ENCODE results near the gene SFRP2.

SFRP2 gene

DNA sequence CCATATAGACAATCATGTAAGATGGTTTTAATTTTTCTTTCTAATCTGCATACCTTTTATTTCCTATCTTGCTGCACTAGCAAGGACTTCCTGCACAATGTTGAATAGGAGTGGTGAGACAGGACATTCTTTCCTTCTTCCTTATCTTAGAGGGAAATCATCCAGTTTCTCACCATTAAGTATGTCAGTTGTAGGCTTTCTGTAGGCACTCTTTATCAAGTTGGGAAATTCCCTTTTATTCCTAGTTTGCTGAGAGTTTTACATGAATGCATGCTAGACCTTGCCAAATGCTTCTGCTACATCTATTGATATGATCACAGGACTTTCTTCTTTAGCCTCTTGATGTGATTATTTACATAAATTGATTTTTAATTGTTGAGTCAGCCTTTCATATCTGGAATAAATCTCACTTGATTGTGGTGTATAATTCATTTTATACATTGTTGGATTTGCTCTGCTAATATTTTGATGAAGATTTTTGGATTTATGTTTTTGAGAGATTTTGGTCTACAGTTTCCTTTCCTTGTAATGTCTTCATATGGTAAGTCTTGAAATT lies 52.9 kb downstream of the SFRP2 start:
- TF ChIP-seq FOXM1 (IDR thresholded peaks at IDR 0.05; ENCODE audit: borderline replicate concordance), result no peak
- TF ChIP-seq TARDBP (IDR thresholded peaks at IDR 0.05), result no peak
- TF ChIP-seq HDGF (IDR thresholded peaks at IDR 0.05; ENCODE audit: borderline replicate concordance), result no peak
- TF ChIP-seq L3MBTL2 (conservative IDR thresholded peaks at IDR 0.05), result no peak
- TF ChIP-seq ARNT (IDR thresholded peaks at IDR 0.05), result no peak
- TF ChIP-seq FOXA1 (IDR thresholded peaks at IDR 0.05), result no peak
- TF ChIP-seq, protein P1, sequence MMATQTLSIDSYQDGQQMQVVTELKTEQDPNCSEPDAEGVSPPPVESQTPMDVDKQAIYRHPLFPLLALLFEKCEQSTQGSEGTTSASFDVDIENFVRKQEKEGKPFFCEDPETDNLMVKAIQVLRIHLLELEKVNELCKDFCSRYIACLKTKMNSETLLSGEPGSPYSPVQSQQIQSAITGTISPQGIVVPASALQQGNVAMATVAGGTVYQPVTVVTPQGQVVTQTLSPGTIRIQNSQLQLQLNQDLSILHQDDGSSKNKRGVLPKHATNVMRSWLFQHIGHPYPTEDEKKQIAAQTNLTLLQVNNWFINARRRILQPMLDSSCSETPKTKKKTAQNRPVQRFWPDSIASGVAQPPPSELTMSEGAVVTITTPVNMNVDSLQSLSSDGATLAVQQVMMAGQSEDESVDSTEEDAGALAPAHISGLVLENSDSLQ (IDR thresholded peaks at IDR 0.05), result no peak
- no peak for TF ChIP-seq SP1 (IDR thresholded peaks at IDR 0.05)
- no peak for TF ChIP-seq LEF1 (IDR thresholded peaks at IDR 0.05; ENCODE audit: borderline replicate concordance)
- no peak for TF ChIP-seq NFRKB (IDR thresholded peaks at IDR 0.05)
- no peak for TF ChIP-seq FOXK2 (IDR thresholded peaks at IDR 0.05)
- TF ChIP-seq CTBP1 (IDR thresholded peaks at IDR 0.05; ENCODE audit: borderline replicate concordance), result no peak
- no peak for TF ChIP-seq ELF4 (IDR thresholded peaks at IDR 0.05)
- TF ChIP-seq SUZ12 (IDR thresholded peaks at IDR 0.05), result no peak
- no peak for TF ChIP-seq ZNF384 (IDR thresholded peaks at IDR 0.05)
- TF ChIP-seq BHLHE40 (IDR thresholded peaks at IDR 0.05; ENCODE audit: borderline replicate concordance), result no peak
- ChIA-PET POLR2A (no interaction called here), CTCF (no interaction called here)

DNA sequence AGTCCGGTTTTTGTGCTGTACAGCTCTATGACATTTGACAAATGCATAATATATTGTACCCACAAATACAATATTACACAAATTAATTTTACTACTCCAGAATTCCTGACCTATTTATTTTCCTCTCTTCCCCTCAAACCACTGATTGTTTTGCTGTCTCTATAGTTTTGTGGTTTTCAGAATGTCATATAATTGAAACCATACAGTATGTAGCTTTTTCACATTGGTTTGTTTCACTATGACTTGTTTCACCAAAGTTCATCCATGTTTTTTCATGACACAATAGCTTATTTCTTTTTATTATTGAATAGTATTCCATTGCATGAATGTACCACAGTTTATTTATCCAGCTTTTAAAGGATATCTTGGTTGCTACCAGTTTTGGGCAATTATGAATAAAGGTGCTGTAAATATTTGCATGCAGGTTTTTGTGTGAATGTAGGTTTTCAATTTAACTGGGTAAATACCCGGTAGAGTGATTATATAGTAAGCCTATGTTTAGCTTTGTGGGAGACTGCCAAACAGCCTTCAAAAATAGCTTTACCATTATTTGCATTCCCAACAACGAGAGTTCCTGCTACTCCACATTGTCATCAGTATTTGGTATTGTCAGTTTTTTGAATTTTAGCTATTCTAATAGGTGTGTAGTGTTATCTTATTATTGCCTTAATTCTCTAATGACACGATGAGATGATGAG lies 55.0 kb downstream of the SFRP2 start:
- ChIA-PET POLR2A (no interaction called here), CTCF (interaction anchor here (1.6 to 1.9 kb wide), 2 partner anchors 16 to 48 kb away, joined by 4 to 6 read pairs; no protein-coding TSS in a partner anchor)
- no peak for TF ChIP-seq FOXK2 (IDR thresholded peaks at IDR 0.05)
- TF ChIP-seq SP1 (IDR thresholded peaks at IDR 0.05), result no peak
- TF ChIP-seq LEF1 (IDR thresholded peaks at IDR 0.05; ENCODE audit: borderline replicate concordance), result no peak
- no peak for TF ChIP-seq HDGF (IDR thresholded peaks at IDR 0.05; ENCODE audit: borderline replicate concordance)
- TF ChIP-seq ZNF384 (IDR thresholded peaks at IDR 0.05), result no peak
- TF ChIP-seq ELF4 (IDR thresholded peaks at IDR 0.05), result no peak
- TF ChIP-seq ARNT (IDR thresholded peaks at IDR 0.05), result no peak
- TF ChIP-seq BHLHE40 (IDR thresholded peaks at IDR 0.05; ENCODE audit: borderline replicate concordance), result no peak
- no peak for TF ChIP-seq L3MBTL2 (conservative IDR thresholded peaks at IDR 0.05)
- no peak for TF ChIP-seq SUZ12 (IDR thresholded peaks at IDR 0.05)
- TF ChIP-seq, protein P1 (IDR thresholded peaks at IDR 0.05), result no peak
- TF ChIP-seq CTBP1 (IDR thresholded peaks at IDR 0.05; ENCODE audit: borderline replicate concordance), result no peak
- no peak for TF ChIP-seq TARDBP (IDR thresholded peaks at IDR 0.05)
- no peak for TF ChIP-seq NFRKB (IDR thresholded peaks at IDR 0.05)
- TF ChIP-seq FOXM1 (IDR thresholded peaks at IDR 0.05; ENCODE audit: borderline replicate concordance), result no peak
- TF ChIP-seq FOXA1 (IDR thresholded peaks at IDR 0.05), result no peak
- no peak for DNase-seq (ENCODE audit: extremely low spot score)

More for the DNA sequence above, 52.9 kb downstream of the SFRP2 start:
- no peak for DNase-seq (ENCODE audit: extremely low spot score)

DNA sequence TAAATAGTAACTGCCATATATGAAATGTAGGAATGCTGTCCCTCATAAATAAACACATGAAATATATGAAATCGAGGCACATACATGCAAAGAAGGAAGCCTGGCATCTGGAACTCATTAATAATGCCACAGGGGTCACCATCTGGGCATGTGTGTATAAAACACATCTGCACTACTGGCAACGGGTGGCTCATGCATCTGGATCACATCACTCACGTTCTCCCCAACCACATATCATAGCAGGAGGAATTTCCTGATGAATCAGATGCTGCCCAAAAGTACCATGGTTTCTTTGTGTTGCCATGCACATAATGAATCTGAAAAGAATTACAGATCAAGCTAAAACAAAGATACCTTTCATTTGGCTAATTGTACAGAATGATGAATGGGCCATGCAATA lies 57.6 kb downstream of the SFRP2 start:
- TF ChIP-seq BHLHE40 (IDR thresholded peaks at IDR 0.05; ENCODE audit: borderline replicate concordance) (no peak), CTBP1 (IDR thresholded peaks at IDR 0.05; ENCODE audit: borderline replicate concordance) (no peak), SUZ12 (IDR thresholded peaks at IDR 0.05) (no peak), L3MBTL2 (conservative IDR thresholded peaks at IDR 0.05) (no peak), ARNT (IDR thresholded peaks at IDR 0.05) (no peak)
- DNase-seq (ENCODE audit: extremely low spot score), result no peak
- POLR2A ChIA-PET, result no interaction called here
- CTCF ChIA-PET, result interaction anchor here (0.6 kb wide), 1 partner anchor 92 kb away, joined by 3 read pairs; no protein-coding TSS in a partner anchor
